ENCODE data around the gene BATF2.

Gene BATF2

GRCh38 chr11:64963072-64963631, 33.6 kb downstream of the BATF2 start:
- no peak for DNase-seq (ENCODE audit: extremely low spot score)
- POLR2A ChIA-PET = no interaction called here
- CTCF ChIA-PET = interaction anchor here (1.0 to 1.9 kb wide), 7 partner anchors 9 to 117 kb away, joined by 3 to 4 read pairs (median 3); no protein-coding TSS in a partner anchor
- TF ChIP-seq, protein P1, sequence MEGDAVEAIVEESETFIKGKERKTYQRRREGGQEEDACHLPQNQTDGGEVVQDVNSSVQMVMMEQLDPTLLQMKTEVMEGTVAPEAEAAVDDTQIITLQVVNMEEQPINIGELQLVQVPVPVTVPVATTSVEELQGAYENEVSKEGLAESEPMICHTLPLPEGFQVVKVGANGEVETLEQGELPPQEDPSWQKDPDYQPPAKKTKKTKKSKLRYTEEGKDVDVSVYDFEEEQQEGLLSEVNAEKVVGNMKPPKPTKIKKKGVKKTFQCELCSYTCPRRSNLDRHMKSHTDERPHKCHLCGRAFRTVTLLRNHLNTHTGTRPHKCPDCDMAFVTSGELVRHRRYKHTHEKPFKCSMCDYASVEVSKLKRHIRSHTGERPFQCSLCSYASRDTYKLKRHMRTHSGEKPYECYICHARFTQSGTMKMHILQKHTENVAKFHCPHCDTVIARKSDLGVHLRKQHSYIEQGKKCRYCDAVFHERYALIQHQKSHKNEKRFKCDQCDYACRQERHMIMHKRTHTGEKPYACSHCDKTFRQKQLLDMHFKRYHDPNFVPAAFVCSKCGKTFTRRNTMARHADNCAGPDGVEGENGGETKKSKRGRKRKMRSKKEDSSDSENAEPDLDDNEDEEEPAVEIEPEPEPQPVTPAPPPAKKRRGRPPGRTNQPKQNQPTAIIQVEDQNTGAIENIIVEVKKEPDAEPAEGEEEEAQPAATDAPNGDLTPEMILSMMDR (IDR thresholded peaks at IDR 0.05; ENCODE audit: control extremely low read depth, extremely low read depth, low read depth, missing control alignments) = no peak

GRCh38 chr11:64960719-64961118, 36.1 kb downstream of the BATF2 start:
- no peak for DNase-seq (ENCODE audit: extremely low spot score)
- POLR2A ChIA-PET = no interaction called here
- CTCF ChIA-PET = no interaction called here
- TF ChIP-seq, protein P1 (IDR thresholded peaks at IDR 0.05; ENCODE audit: control extremely low read depth, extremely low read depth, low read depth, missing control alignments) = no peak

DNA sequence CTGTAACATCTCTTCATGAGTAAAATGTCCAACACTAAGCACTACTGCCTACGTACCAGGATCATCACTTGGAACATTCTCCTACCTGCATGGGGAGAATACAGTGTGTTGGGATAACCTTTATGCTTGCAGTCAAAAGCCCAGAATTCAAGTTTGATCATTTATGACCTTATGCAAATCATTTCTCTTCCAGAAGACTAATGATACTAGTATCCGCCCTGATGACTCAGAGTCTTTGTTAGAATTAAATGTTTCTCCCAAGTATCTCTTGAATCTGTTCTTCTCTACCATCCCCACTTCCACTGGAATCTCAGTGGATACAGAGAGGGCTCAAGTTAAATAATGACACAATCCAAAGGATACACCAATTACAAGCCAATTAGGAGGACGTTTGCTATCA, 37.3 kb downstream of the BATF2 start:
- no peak for DNase-seq (ENCODE audit: extremely low spot score)
- TF ChIP-seq, protein P1 (IDR thresholded peaks at IDR 0.05; ENCODE audit: control extremely low read depth, extremely low read depth, low read depth, missing control alignments) = no peak
- POLR2A ChIA-PET = no interaction called here
- CTCF ChIA-PET = no interaction called here

DNA sequence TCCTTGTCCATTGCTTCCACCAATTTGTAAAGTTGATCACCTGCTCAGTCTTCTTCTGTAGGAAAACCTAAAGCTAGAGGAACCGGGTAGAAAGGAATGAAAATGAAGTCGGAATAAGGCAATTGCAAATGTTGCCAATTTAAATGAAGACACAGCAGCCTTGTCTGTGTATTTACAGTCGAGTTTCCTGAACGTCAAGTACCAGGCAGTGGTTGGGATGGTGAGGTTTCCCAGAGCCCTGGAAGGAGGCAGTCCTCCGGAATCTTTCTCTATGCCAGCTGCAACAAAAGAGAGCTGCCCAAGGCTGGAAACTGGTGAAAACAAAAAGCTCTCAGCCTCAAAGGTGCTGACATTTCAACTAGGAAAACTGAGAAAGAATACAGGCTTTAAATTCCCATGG, 42.6 kb downstream of the BATF2 start:
- ChIA-PET POLR2A (no interaction called here), CTCF (interaction anchor here (1.1 to 1.3 kb wide), 4 partner anchors 9 to 66 kb away, joined by 3 to 5 read pairs (median 3); partner anchors contain the start of gene ARL2)
- no peak for DNase-seq (ENCODE audit: extremely low spot score)
- TF ChIP-seq, protein P1 (IDR thresholded peaks at IDR 0.05; ENCODE audit: control extremely low read depth, extremely low read depth, low read depth, missing control alignments) = no peak

GRCh38 chr11:64951529-64951928, 45.2 kb downstream of the BATF2 start:
- ChIA-PET POLR2A (no interaction called here), CTCF (interaction anchor here (0.9 kb wide), 1 partner anchor 378 kb away, joined by 3 read pairs; no protein-coding TSS in a partner anchor)
- TF ChIP-seq, protein P1 (IDR thresholded peaks at IDR 0.05; ENCODE audit: control extremely low read depth, extremely low read depth, low read depth, missing control alignments) = no peak
- no peak for DNase-seq (ENCODE audit: extremely low spot score)

DNA sequence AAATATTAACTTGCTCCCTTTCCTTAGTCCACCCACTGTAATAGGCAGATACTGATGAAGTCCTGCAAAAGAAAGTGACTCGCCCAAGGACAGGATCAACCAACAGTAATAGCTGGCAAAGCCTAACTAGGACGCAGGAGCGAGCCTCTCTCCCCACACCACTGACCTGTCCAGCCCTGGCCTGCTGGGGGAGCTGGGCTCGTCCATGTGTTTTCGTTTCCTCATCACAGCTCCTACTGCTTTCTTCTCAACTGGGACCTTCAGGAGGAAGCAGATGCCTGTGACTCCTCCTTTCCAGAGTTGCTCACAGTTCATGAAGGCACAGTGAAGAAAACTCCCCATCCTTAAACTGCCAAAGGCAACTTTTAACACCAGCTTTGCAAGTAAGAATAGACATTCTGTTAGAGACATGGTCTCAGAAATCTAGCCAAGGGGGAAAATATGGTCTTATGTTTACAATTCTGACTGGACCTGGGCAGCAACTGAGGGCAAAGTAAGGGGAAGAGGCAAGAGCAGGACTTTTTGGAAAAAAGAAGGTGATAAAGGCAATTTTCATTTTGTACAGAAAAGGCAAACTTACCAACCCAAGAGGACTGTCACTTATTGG, 49.5 kb downstream of the BATF2 start:
- ChIA-PET CTCF (no interaction called here), POLR2A (interaction anchor here (0.6 kb wide), 1 partner anchor 147 kb away, joined by 3 read pairs; no protein-coding TSS in a partner anchor)
- TF ChIP-seq, protein P1 (IDR thresholded peaks at IDR 0.05; ENCODE audit: control extremely low read depth, extremely low read depth, low read depth, missing control alignments) = no peak
- no peak for DNase-seq (ENCODE audit: extremely low spot score)

All from GM10248 (cell line).